HG02678 (cell line): ENCODE data around the gene BMAL2.

ENCODE experiments used
- ATAC-seq: cut with Tn5 transposase; IDR thresholded peaks from one replicate; pipeline ENCODE4 v1.9.1; 2021; ENCODE audit warnings: mild to moderate bottlenecking, moderate library complexity; ENCODE audit not compliant: unreplicated experiment

The BMAL2 gene

DNA sequence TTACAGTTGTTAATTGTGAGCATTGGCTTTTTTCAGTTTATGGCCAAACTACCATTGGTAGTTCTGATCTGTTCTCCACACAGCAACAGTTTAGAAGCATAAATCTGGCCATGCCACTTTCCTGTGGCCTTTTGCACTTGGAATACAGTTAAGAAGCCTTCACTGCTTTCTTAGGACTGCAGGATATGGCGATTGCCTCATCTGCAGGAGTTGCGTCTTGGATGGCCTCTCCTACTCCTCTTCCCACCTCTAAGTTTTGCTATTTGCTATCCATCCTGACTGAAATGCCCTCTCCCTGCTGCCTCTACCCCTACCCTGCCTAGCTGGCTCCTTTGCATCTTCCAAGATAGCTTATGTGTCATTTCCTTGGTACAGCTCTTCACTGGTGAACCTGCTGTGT lies 12.8 kb upstream of the BMAL2 start:
- ATAC-seq: no peak

DNA sequence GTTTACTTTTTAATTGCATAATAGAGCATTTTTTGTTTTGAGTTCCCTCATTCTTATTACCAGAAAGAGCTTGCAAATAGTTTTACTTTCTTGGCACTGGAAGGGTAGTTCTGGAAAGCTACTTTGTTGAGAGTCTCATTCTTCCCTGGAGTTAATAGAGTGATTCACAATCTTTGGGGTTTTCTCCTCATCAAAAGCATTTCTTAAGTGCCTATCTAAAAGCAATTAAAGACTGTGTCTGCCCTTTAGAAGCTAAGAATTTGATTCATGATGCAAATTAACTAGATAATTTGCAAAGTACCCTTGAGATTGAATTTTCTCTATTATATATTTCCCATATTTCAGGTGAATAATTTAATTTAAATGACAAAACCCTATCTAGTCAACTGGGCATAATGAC lies 8.1 kb upstream of the BMAL2 start:
- ATAC-seq: no peak

DNA sequence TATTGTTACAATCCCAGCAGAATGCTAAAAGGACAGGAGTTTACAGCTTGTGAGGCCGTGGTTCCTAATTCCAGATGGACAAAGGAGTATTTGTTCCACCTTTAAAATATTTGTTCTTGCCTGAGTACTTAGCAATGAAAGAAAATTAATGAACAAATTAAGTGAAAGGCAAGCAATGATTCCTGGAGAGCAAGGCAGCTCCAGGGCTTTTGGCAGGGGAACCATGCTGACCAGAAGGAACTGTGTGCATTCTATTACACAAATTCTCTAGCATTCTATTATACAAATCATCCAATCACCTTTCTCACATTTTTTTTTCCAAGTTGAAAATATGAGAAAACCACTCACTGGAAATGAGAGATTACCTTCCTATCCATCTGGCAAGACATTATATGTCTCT lies 1.8 kb upstream of the BMAL2 start:
- ATAC-seq: no peak

DNA sequence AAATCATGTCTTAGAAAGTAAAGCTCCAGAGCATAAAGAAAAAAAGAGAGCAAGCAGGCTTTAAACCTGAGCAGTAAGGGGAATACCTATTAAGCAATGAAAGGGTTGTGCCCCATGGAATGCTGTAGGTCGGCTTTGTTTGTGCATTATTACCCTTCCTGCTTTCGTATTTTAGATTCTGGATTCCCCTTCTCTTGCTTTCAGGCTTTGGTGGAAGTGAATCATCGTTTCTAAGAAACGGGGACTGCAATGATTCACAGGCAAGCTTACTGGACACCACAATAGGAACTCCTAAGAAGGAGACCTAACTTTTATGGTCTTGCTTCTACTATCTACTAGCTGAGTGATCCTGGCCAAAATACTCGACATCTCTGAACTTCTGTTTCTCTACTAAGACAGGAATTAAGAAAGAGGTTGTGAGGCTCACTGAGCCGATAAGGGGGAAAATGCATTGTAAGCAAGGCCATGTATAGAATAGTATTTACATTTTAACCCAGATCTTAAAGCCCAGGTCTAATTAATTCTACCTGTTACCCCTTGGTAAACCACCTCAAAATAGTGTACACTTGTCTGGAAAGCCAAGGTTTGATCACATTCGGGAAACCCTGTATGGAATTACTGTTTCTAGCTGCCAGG lies 1.2 kb upstream of the BMAL2 start:
- ATAC-seq: peak; percentile 32

DNA sequence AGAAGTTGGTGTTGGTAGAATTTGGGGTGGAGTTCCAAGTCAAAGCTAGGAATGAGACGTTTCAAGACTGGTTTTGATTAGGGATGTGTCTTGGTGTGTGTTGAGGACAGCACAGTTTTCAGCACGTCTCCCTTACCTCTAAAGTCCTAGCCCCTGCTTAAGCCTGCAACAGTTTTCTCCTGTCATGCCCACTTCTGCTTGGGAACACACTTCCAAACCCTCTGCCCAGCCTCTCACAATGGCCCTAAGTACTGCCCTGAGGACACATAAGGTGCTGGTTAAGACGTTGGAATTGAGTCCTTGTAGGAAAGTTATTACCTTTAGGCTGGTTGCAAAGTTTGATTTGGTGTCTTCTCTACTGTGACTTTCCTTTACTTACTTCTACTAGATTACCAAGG lies 710 bp upstream of the BMAL2 start:
- no peak for ATAC-seq

DNA sequence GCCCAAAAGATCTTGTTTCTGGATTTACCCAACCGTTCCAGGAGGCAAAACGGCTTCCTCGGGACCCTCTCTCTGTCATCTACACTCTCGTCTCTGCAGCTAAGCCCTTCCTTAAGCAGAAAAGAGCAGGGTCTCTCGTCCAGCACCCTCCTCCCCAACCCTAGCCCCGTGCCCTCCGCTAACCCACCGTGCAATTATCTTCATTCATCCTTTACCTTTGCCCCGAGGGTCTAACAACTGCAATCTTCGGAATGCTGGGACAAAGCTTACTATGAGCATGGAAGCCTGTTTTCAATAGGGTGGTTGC lies 276 bp upstream of the BMAL2 start:
- ATAC-seq: no peak

DNA sequence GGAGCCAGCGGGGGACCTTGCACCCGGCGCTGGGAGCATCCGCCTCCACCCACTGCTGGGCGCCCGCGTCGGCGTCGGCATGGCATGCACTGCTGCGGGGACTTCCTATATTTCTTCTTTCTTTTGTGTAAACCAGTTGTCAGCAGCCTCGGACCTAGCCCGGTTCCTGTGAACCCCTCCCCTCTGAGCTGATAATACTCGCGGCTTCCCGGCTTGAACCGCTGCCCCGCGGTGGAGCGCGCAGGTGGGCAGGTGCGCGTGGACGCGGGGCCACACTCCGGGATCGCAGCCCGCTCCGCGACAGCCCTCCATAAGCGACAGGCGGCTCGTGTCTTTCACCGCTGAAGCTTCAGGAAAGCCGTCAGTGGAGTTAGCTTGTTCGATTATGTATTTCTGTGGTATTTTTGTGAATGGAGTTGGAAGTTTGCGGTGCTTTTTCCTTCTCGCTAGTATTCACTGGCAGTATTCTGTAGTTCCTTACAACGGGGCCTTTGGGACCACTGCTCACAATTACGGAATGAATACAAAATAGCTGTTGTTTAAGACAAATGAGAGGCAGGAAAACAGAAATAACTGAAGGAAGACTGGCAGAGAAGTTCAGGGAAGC lies 870 bp downstream of the BMAL2 start:
- peak; percentile 26 for ATAC-seq

DNA sequence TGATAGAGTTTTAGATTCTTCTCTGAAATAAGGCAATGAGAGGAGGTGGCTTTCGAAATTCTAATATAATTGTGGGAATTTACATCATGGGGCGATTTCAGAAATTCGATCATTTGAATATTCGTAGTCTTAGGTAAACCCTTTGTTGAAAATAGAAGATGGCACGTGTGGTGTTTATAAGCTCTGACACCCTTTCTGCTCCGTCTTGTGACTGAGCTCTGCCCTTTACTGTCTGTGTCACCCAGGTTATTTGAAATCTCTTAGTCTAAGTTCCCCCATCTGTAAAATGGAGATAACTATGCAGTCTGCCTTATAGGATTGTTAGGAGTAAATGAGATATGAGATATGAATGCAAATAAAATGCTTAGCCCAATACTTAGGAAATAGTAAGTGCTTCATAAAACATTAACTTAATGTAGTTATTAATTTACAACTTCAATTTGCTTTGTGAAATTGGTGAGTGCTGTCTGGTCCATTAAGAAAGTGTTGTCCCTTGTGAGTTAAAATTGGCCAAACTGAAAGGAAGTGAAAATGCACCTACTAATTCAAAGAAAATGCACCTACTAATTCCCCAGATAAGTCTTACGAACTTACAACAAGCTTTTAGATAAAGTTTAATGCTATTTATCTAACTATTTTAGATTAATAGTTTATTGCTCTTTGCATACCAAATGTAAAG lies 1.5 kb downstream of the BMAL2 start:
- ATAC-seq: no peak

DNA sequence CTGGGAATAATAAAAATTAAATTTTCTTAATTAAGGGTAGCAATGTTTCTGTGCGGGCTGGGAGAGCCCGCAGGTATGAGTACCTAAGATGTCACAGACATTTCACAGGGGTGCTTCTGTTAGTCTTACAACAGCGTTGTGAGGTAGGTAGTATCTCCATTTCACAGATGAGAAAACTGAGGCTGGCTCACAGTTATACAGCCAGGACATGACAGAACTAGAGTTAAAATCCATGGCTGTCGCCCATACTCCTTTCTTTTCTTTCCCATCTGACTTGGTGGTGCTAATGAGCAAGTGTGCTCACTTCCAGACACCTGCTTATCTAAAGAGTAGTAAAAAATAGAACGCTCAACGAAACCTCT lies 2.1 kb downstream of the BMAL2 start:
- ATAC-seq: no peak

DNA sequence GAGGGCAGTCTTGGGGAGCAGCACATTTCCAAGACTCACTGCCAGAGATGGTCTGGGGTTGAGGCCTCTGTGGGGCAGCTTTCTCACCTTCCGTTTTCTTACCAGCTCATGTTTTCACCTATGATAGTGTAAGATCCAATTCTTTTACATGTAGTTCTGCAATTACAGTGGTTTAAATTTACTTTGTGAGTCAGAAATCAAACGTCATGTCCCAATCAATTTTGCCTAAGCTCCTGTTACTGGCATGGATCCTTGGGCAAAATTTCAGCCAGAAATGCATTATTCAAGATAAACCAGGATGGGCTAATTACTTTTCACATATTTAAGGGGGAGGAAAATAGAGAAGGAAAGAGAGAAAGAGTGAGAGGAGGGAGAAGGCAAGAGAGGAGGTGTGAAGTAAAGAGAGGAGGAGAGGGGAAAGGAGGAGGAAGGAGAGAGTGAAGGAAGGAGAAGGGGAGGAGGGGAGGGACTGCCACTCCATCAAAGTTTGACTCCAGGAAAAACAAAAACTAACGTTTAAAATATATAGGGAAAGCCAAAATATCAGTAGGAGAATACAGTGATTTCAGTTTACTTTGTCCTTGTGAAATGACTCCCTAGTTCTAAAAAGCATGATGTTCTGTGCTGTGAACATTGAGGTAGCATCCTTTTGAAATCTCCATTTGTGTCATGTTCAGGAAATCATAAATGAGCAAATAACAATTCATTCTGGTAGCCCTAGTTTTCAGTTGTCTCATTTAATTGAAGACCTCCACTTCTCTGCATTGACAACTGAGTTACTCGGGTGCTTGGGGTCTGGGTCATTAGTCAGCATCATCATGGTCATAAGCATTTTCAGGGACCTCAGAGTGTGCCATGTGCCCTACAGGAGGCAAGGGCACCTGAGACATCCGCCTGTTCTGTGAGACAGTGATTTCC lies 3.0 kb downstream of the BMAL2 start:
- no peak for ATAC-seq

DNA sequence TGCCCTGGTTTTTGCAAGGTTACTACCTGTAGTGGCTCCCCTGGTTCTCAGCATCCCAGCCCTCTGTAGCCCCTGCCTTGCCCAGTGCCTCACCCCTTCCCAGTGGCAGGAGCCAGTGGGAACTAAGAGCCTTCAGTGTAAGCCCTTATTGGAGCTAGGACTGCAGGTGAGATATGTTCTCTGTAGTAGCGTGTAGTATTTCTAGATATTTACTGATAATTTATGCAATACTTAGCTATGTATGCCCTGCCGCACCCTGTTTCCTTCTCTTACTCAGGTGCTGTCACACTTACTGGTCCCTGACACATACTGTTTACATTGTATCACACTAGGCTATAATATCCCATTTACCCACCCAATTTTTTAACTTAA lies 3.6 kb downstream of the BMAL2 start:
- no peak for ATAC-seq

DNA sequence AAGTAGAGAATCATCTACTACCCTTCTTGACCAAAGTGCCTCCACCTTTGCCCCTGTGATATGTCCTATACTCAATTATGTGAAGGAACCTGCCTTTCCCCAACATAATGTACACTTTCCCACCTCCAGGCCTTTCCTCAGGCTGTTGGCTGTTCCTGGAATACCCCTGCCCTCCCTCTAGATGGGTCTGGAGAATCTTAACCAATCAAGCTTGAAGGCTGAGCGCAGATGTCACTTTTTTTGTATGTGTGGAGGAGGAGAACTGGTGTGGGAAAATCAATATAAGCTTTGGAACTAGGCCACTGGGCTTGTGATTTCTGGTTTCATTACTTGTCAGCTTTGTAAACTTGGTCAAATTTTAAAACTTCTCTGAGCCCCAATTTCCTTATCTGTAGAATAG lies 4.7 kb downstream of the BMAL2 start:
- ATAC-seq: no peak

DNA sequence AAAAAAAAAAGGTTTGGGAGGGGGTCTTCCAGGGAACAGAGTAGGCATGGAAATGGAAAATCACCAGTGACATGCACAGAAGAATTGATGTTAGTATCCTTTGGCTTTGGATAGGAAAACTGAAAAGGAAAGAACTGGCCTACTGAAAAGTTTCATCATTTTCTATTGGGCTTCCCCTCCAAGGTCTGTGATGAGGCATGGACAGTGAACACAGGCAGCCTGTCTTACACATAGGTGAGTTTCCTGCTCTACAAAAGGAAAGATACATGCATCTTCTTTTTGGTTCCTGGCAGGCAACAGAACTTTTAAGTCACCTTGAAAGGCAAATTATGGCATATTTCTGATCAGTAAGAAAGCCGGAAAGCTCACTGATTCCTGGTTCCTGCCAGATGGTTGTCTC lies 5.8 kb downstream of the BMAL2 start:
- no peak for ATAC-seq

DNA sequence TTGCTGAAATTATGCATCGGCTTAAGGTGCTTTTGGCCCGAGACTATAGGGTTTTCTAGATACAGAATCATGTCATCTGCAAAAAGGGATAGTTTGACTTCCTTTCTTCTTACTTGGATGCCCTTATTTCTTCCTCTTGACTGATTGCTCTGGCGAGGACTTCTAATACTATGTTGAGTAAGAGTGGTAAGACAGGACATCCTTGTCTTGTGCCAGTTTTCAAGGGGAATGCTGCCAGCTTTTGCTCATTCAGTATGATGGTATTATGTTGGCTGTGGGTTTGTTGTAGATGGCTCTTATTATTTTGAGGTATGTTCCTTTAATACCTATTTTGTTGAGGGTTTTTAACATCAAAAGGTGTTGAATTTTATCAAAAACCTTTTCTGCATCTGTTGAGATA lies 8.3 kb downstream of the BMAL2 start:
- ATAC-seq: no peak

DNA sequence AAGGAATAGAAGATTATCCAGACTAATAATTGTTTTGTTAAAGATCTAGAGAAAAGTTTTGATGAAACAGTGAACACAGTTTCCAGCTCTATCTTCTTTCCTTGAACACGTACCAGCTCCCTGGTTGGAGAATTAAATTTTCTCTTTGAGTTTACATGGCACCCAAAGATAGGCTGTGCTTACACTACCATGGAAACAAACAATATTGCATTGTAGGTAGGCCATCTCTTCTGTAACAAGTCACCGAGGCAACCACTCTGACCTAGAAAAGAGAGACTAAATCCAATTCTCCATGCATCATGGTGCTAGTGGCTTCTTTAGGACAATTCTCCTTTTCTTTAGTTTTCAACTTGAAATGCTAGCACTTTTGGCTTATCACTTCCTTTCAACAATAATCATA lies 9.9 kb downstream of the BMAL2 start:
- no peak for ATAC-seq

DNA sequence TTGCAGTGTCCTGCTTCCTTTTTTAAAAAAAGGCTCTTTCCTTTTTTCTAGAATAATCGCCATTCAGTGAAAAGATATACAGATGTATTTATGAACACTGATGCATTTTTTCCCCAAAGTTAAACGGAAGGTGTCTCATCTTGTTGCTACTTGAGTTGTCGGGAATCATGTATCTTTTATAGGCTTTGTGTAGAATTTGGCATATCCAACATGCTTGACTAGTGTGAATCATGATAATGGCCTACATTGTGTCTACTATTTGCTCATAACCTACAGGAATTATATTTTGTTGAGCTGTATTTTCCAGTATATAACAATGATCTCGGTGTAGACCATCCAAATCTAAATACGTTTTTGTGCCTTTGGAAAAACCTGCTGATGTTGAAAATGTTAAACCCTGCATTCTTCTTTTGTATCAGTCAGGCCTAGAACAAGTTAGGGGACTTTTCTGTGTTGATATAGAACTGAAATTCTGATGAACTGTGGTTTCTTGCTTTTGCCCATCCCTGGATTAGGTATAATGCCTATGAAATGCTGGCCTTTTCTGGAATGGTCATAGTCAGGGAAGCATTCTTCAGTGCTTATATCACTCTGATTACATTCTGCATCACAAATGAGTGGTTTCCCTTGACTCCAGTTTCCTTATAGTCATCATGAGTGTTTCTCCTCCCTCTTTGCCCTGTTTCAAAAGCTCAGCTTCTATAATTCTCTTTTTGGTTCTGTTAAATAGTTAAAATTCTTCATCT lies 10.8 kb downstream of the BMAL2 start:
- no peak for ATAC-seq

DNA sequence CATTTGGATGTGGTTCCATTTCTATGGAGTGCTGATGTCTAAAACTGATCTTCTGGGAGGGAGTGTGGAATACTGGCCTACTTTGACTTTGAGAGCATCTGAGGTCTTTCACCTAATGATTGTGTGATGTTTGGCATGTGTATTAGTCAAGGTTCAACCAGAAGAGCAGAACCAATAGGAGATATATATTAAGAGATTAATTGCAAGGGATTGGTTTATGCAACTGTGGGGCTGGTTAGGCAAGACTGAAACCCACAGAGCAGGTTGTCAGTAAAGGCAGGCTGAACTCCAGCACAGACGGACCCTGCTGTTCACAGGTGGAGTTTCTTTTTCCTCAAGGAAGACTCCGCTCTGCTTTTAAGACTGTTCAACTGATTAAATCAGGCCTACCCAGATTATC lies 11.6 kb downstream of the BMAL2 start:
- ATAC-seq: no peak

DNA sequence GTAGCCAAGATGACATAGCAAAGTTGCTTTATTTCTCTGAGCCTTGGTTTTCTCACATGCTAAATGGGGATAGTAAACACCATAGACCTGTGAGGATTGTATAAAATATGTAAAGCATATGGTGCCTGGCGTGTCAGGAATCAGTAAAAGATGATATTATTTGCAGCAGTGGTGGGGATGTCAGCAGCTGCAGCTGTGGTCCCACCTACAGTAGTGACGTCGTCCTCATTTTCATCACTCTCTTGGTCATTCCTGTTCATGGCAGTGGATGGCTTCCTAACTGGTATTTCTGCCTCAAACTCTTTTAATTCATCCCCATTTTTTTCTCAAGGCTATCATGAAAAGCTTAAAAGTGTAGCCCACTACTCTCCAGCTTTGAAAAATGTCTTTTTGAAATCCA lies 12.1 kb downstream of the BMAL2 start:
- no peak for ATAC-seq

DNA sequence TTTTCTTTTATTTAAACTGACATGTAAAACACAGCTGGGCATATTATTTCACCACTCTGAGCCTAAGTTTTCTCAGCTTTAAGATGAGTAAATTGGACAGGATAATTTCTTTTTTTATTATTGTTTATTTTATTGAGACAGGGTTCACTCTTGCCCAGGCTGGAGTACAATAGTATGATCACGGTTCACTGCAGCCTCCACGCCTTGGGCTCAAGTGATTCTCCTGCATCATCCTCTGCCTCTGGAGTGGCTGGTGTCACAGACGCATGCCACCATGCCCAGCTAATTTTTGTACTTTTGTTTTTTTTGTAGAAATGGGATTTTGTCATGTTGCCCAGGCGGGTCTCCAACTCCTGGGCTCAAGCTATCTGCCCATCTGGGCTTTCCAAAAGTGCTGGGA lies 12.7 kb downstream of the BMAL2 start:
- ATAC-seq: no peak

DNA sequence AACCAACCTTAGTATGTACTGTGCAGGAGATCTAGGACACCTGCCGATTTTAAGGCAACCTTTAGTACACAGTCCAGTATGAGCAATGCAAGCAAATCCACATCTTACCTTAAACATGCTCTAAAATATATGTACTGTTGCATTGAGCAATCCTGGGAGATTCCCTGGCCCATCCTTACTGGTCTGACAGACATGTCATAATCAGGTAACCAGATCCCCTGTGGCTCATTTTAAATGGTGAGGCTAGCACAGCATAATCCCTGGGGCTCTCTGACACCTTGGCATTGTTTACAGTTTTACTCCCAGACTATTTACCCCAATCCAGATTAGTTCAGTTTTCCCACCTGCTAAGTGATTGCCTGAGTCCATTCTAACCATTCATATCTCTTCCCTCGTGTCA lies 15.1 kb downstream of the BMAL2 start:
- ATAC-seq: no peak

DNA sequence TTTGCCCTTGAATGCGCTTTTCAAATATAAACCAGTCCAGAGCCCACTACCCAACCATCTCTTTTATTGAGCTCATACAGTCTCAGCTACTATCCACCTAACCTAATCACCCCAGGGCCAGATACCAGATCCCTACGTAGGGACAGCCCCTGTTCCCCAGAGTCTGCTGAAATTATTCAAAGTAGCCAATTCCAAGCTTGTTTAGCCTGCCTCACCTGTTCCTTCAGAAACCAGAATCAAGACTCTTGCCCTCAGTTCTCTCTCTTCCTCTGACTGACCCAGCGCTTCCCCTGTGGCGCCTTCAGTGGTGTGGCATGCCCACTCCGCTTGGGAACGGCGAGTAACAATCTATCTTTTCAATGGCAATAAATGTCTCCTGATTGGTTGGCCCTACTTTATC lies 18.8 kb downstream of the BMAL2 start:
- no peak for ATAC-seq
